Breast epithelium (tissue), 4 donors: ENCODE measurements around the gene KIAA0825. TPM values are rescaled to one million over a fixed set of nuclear protein-coding genes. Genes with fewer than 3 reads are reported as not detected.

Experiments used
- DNase-seq, 2 donors: peaks; one replicate each; pipeline ENCODE4 v3.0.0-alpha.2; 2019; ENCODE audit warnings: low spot score in 2 of 2
- H3K27ac ChIP-seq, 2 donors: fragments of 200-600 bp; sonication (generic) in 1 of 2; one replicate each; pipeline ENCODE4 v1.5.1; 2016 to 2019; ENCODE audit warnings: mild to moderate bottlenecking in 1 of 2
- H3K27me3 ChIP-seq, 2 donors: fragments of 200-600 bp; sonication (generic) in 1 of 2; one replicate each; pipeline versions ENCODE4 v1.5.1 to v1.6.0; 2017 to 2019; ENCODE audit warnings: control low read depth in 1 of 2, mild to moderate bottlenecking in 1 of 2
- H3K36me3 ChIP-seq: fragments of 200-600 bp; one replicate; pipeline ENCODE4 v1.5.1; 2019
- H3K4me1 ChIP-seq, 2 donors: fragments of 200-600 bp; sonication (generic); one replicate each; pipeline ENCODE4 v1.5.1; 2016 to 2019; ENCODE audit warnings: control low read depth in 1 of 2
- H3K4me3 ChIP-seq, 3 donors: fragments of 200-600 bp; sonication (generic); 1 replicate in 2 of 3; 2 replicates in 1 of 3; pipeline ENCODE4 v1.5.1; 2016 to 2019; ENCODE audit warnings: mild to moderate bottlenecking in 3 of 3, moderate library complexity in 2 of 3
- H3K9me3 ChIP-seq, 2 donors: fragments of 200-600 bp; sonication (generic) in 1 of 2; one replicate each; pipeline ENCODE4 v1.5.1; 2016 to 2019; ENCODE audit warnings: control low read depth in 1 of 2
- POLR2A ChIP-seq: fragments of 450-650 bp; IDR thresholded peaks from one replicate; pipeline ENCODE4 v1.6.1; 2016; ENCODE audit warnings: antibody characterized with exemption, mild to moderate bottlenecking, moderate library complexity
- POLR2AphosphoS5 ChIP-seq, 3 donors: sonication (generic); formaldehyde crosslinking; IDR thresholded peaks; one replicate each; pipeline ENCODE4 v1.6.1; 2017; ENCODE audit warnings: antibody characterized with exemption in 3 of 3
- intact Hi-C: fragments of 100-400 bp; cut with DNase I; formaldehyde crosslinking; loops from one replicate; pipeline ENCODE4 v1.15.1; 2023; ENCODE audit warnings: low total_unique reads
- total RNA-seq, 3 donors: library from RNA; depleted of rRNA; stranded (reverse); fragments of >200 nt; gene quantifications; one replicate each; pipeline ENCODE4 v1.1.0, GENCODE V29; 2016
- TF ChIP-seq, protein P1 (sequence below), 3 donors: fragments of 450-650 bp; IDR thresholded peaks; one replicate each; pipeline ENCODE4 v1.5.1; 2016 to 2017; ENCODE audit warnings: antibody characterized with exemption in 3 of 3, mild to moderate bottlenecking in 3 of 3, moderate library complexity in 3 of 3

KIAA0825 gene
- total RNA-seq, 3 donors from 2014 or later: 5.9 to 15.5 (median 7.9) TPM

DNA sequence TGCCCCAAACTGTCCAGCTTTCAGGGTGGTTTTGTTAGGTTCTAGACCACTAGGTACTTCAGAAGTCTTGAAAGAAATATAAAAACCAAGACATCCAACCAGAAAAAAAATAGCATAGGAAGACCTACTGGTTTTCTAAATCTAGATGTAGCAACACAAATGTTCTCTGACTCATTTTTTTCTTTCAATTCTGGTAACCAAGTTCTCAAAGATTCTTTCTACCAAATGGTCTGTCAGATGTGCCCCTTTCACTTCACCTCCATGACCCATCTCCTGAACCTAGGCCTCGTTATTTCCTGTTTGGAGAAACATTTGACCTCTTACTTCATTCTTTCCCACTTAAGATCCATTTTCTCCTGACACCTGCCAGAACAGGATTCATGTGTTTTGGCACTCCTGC, 355.3 kb downstream of the KIAA0825 start:
- no peak overlapping the region for H3K4me3 ChIP-seq
- no peaks in the 10 kb centered on the region for H3K9me3 ChIP-seq
- DNase-seq: no peak
- no peaks in the 10 kb centered on the region for H3K36me3 ChIP-seq
- TF ChIP-seq, protein P1, sequence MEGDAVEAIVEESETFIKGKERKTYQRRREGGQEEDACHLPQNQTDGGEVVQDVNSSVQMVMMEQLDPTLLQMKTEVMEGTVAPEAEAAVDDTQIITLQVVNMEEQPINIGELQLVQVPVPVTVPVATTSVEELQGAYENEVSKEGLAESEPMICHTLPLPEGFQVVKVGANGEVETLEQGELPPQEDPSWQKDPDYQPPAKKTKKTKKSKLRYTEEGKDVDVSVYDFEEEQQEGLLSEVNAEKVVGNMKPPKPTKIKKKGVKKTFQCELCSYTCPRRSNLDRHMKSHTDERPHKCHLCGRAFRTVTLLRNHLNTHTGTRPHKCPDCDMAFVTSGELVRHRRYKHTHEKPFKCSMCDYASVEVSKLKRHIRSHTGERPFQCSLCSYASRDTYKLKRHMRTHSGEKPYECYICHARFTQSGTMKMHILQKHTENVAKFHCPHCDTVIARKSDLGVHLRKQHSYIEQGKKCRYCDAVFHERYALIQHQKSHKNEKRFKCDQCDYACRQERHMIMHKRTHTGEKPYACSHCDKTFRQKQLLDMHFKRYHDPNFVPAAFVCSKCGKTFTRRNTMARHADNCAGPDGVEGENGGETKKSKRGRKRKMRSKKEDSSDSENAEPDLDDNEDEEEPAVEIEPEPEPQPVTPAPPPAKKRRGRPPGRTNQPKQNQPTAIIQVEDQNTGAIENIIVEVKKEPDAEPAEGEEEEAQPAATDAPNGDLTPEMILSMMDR (IDR thresholded peaks at IDR 0.05): no peak
- TF ChIP-seq POLR2A: no peak
- TF ChIP-seq POLR2AphosphoS5 (IDR thresholded peaks at IDR 0.05): no peak
- intact Hi-C loops: no loop called here
- no peak overlapping the region for H3K27ac ChIP-seq
- H3K27me3 ChIP-seq: no peaks in the 10 kb centered on the region
- no peaks in the 10 kb centered on the region for H3K4me1 ChIP-seq

DNA sequence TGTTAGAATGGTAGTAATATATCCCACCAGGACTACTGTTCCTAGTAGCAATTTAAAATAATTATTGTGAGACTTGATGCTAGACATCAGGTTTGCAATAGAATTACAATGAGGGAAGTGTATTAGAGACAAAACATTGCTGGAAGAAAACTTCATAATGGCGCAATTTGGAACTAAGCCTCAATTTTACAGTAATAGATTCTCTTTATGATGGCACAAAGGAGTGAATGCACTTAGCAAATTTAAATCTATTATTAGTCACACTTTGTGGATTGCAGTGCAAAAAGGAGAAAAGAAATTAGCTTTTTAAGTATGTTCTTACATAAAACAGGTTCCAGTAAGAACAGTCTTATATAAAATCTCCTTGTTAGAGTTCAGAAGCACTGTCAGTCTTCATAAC, 358.3 kb downstream of the KIAA0825 start:
- Histone ChIP-seq H3K36me3 (no peaks in the 10 kb centered on the region), H3K27me3 (no peaks in the 10 kb centered on the region), H3K4me3 (no peak overlapping the region), H3K9me3 (no peaks in the 10 kb centered on the region), H3K4me1 (no peaks in the 10 kb centered on the region), H3K27ac (no peak overlapping the region)
- TF ChIP-seq POLR2A: no peak
- TF ChIP-seq, protein P1 (IDR thresholded peaks at IDR 0.05): no peak
- no peak for TF ChIP-seq POLR2AphosphoS5 (IDR thresholded peaks at IDR 0.05)
- intact Hi-C loops: no loop called here
- no peak for DNase-seq

DNA sequence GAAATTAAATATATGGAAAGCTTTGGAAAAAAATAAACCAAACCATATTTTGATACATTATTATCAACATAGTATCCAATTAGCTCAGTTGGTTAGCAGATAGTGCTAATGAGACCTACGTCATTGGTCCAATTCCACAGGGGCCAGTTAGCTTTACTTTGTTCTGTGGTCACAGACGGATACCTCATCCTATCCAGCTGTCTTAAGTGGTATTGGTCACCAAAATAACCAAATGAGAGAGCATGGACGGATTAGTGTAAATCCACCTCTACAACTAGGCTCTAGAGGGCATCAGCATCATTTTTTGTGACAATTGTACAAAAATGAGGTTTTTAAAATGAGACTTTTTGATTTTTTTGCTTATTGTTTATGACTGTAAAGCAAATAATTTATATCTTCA, 364.2 kb downstream of the KIAA0825 start:
- no peak overlapping the region for H3K4me3 ChIP-seq
- no peaks in the 10 kb centered on the region for H3K9me3 ChIP-seq
- no peaks in the 10 kb centered on the region for H3K36me3 ChIP-seq
- TF ChIP-seq POLR2AphosphoS5 (IDR thresholded peaks at IDR 0.05) (no peak), POLR2A (no peak)
- TF ChIP-seq, protein P1 (IDR thresholded peaks at IDR 0.05): no peak
- DNase-seq: no peak
- intact Hi-C loops: no loop called here
- H3K27me3 ChIP-seq: no peaks in the 10 kb centered on the region
- H3K4me1 ChIP-seq: no peaks in the 10 kb centered on the region
- no peak overlapping the region for H3K27ac ChIP-seq

DNA sequence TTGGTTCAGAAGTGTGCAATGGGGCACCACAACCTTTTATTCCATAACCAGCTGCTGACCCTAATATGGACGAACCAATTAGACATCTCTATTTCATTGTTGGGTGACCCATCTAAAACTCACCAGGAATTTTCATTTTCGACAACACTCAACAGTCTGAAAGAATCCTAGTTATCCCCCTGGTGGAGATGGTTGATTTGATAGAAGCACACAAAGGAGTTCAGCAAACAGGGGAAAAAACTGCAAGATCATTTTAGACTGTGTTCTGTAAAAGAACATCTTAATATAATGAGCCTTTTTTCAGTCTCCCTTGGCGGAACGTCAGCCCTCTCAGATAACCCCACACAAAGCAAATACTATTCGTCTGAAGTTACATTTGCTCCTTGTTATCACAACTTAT, 367.4 kb downstream of the KIAA0825 start:
- Histone ChIP-seq H3K4me3 (no peak overlapping the region), H3K27ac (no peak overlapping the region), H3K27me3 (no peaks in the 10 kb centered on the region), H3K36me3 (no peaks in the 10 kb centered on the region), H3K4me1 (no peaks in the 10 kb centered on the region), H3K9me3 (no peaks in the 10 kb centered on the region)
- TF ChIP-seq, protein P1 (IDR thresholded peaks at IDR 0.05): no peak
- TF ChIP-seq POLR2AphosphoS5 (IDR thresholded peaks at IDR 0.05) (no peak), POLR2A (no peak)
- intact Hi-C loops: no loop called here
- no peak for DNase-seq

DNA sequence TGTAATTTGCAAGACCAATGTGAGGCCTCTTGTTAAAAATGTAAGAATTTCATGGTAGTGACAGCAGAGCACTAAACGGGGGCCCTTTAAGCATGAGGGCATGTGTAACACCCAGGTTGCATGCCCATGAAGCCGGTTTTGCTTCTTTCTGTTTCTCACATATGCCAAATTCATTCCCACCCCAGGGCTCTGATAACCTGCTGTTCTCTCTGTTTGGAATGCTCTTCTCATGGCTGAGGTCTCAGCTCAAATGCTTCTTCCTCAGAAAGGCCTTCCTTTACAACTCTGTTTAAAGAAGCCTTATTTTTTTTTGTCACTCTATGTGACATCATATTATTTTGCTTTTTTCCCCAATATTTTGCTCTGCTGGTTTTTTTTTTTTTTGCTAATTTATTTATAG, 369.0 kb downstream of the KIAA0825 start:
- Histone ChIP-seq H3K27me3 (no peaks in the 10 kb centered on the region), H3K4me3 (no peak overlapping the region), H3K4me1 (no peaks in the 10 kb centered on the region), H3K9me3 (no peaks in the 10 kb centered on the region), H3K36me3 (no peaks in the 10 kb centered on the region), H3K27ac (no peak overlapping the region)
- intact Hi-C loops: no loop called here
- TF ChIP-seq, protein P1 (IDR thresholded peaks at IDR 0.05): no peak
- TF ChIP-seq POLR2AphosphoS5 (IDR thresholded peaks at IDR 0.05) (no peak), POLR2A (no peak)
- no peak for DNase-seq
